GM12873 (cell line): Measurements from ENCODE around the gene PAX7.

Experiments used
- TF ChIP-seq, protein P1 (sequence below): IDR thresholded peaks from 2 replicates; pipeline ENCODE4 v1.5.1; 2012; ENCODE audit warnings: low read depth, mild to moderate bottlenecking, moderate library complexity, low read length, control low read depth; ENCODE audit not compliant: insufficient read depth; ENCODE audit errors: missing control alignments

Gene PAX7

GRCh38 chr1:18794561-18794960, 163.9 kb downstream of the PAX7 start:
- TF ChIP-seq, protein P1, sequence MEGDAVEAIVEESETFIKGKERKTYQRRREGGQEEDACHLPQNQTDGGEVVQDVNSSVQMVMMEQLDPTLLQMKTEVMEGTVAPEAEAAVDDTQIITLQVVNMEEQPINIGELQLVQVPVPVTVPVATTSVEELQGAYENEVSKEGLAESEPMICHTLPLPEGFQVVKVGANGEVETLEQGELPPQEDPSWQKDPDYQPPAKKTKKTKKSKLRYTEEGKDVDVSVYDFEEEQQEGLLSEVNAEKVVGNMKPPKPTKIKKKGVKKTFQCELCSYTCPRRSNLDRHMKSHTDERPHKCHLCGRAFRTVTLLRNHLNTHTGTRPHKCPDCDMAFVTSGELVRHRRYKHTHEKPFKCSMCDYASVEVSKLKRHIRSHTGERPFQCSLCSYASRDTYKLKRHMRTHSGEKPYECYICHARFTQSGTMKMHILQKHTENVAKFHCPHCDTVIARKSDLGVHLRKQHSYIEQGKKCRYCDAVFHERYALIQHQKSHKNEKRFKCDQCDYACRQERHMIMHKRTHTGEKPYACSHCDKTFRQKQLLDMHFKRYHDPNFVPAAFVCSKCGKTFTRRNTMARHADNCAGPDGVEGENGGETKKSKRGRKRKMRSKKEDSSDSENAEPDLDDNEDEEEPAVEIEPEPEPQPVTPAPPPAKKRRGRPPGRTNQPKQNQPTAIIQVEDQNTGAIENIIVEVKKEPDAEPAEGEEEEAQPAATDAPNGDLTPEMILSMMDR = peak; percentile 16

DNA sequence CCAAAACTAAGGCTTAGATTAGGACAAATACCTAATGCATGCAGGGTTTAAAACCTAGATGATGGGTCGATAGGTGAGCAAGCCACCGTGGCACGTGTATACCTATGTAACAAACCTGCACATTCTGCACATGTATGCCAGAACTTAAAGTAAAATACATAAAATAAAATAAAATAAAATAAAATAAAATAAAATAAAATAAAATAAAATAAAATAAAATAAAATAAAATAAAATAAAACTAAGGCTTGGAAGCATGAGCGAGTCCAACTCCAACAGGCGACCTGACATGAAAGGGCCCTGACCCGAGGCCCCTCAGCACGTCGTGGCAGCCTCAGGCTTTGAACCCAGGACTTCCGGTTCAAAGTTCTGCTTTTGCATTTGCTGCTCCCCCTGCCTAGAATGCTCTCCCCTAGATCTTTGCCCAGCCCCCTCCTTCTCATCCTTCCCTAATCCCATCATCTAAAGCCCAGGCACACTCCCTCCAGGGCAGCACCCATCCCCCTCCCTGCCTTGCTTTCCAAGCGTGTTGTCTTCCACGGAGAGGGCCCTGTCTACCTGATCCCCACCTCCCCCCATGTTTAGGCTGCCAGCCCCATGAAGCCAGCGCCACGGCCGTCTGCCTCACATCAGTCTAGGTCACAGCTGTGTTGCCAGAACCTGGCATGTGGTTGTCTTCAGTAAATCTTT, 164.5 kb downstream of the PAX7 start:
- TF ChIP-seq, protein P1 = no peak

GRCh38 chr1:18796950-18797349, 166.3 kb downstream of the PAX7 start:
- TF ChIP-seq, protein P1 = no peak
